ENCODE results near the gene PYY. TPM values are rescaled to one million over a fixed set of nuclear protein-coding genes. Genes with fewer than 3 reads are reported as not detected.

PYY gene
- total and polyA plus RNA-seq, 11 donors: not detected

- H3K36me3 ChIP-seq: no peaks in the 10 kb centered on the region
- TF ChIP-seq CTCF (IDR thresholded peaks at IDR 0.05) (no peak), POLR2A (IDR thresholded peaks at IDR 0.05) (no peak)
- H3K9me3 ChIP-seq: no peaks in the 10 kb centered on the region
- intact Hi-C loops (cut with DNase I): no loop called here
- H3K27me3 ChIP-seq: peaks cover 0 to 47% (median 9%) of the 10 kb centered on the region in 9 donors
- DNase-seq (peak in 1 of 5 donors; percentile 26), ATAC-seq (peak; percentile 35 to 86 (median 57))
- 57 to 62% (median 60%) methylated on average over 12 of the region's 12 CpGs for WGBS, 4 donors
- no peak overlapping the region for H3K4me3 ChIP-seq
- peak overlapping the region in 5 of 12 donors; percentile 13 to 45 (median 14) for H3K27ac ChIP-seq
- H3K4me1 ChIP-seq: peaks cover 0 to 23% (median 8%) of the 10 kb centered on the region in 12 donors
Observed at GRCh38 chr17:43987131-43988021, 33.6 kb upstream of the PYY start.

- TF ChIP-seq CTCF (IDR thresholded peaks at IDR 0.05): no peak
- no peak for TF ChIP-seq POLR2A (IDR thresholded peaks at IDR 0.05)
- WGBS, 4 donors: 56 to 64% (median 63%) methylated on average over 7 of the region's 7 CpGs
- peak overlapping the region in 2 of 12 donors; percentile 14 to 45 for H3K27ac ChIP-seq
- intact Hi-C loops (cut with DNase I): no loop called here
- H3K4me1 ChIP-seq: peaks cover 0 to 23% (median 8%) of the 10 kb centered on the region in 12 donors
- H3K9me3 ChIP-seq: no peaks in the 10 kb centered on the region
- ATAC-seq (peak in 3 of 4 donors; percentile 29 to 68 (median 45)), DNase-seq (no peak)
- peaks cover 0 to 57% (median 9%) of the 10 kb centered on the region in 9 donors for H3K27me3 ChIP-seq
- H3K4me3 ChIP-seq: no peak overlapping the region
- H3K36me3 ChIP-seq: no peaks in the 10 kb centered on the region
Observed at GRCh38 chr17:43986225-43986981, 32.7 kb upstream of the PYY start.

GRCh38 chr17:43984521-43984920 is 30.8 kb upstream of the PYY start:
- DNase-seq (no peak), ATAC-seq (no peak)
- WGBS, 4 donors: 79 to 92% (median 80%) methylated on average over 8 of the region's 8 CpGs
- H3K27ac ChIP-seq: no peak overlapping the region
- no peak for TF ChIP-seq POLR2A (IDR thresholded peaks at IDR 0.05)
- TF ChIP-seq CTCF (IDR thresholded peaks at IDR 0.05): no peak
- H3K27me3 ChIP-seq: peaks cover 0 to 63% (median 9%) of the 10 kb centered on the region in 9 donors
- peak overlapping the region in 8 of 12 donors; percentile 41 to 62 (median 52) for H3K4me3 ChIP-seq
- intact Hi-C loops (cut with DNase I): no loop called here
- H3K4me1 ChIP-seq: peaks cover 0 to 23% (median 8%) of the 10 kb centered on the region in 12 donors
- no peaks in the 10 kb centered on the region for H3K36me3 ChIP-seq
- no peaks in the 10 kb centered on the region for H3K9me3 ChIP-seq

All from heart left ventricle (tissue), 16 donors.